Prostate gland (tissue), 2 donors: Measurements from ENCODE around the gene FLT1. TPM values are rescaled to one million over a fixed set of nuclear protein-coding genes. Genes with fewer than 3 reads are reported as not detected.

Experiments used
- DNase-seq: peaks from one replicate; pipeline ENCODE4 v3.0.0-alpha.2; 2019; ENCODE audit warnings: low spot score
- H3K27ac ChIP-seq, 2 donors: fragments of 200-600 bp; sonication (generic); 2 replicates each; pipeline ENCODE4 v1.5.1; 2017 to 2019
- H3K27me3 ChIP-seq: fragments of 200-600 bp; sonication (generic); replicated peaks from 2 replicates; pipeline ENCODE4 v1.5.1; 2019; ENCODE audit not compliant: insufficient read depth
- H3K36me3 ChIP-seq, 2 donors: fragments of 200-600 bp; sonication (generic); 1 replicate in 1 of 2; 2 replicates in 1 of 2; pipeline versions ENCODE4 v1.5.1 to v1.8.1; 2017 to 2019
- H3K4me1 ChIP-seq: fragments of 200-600 bp; sonication (generic); replicated peaks from 2 replicates; pipeline ENCODE4 v1.5.1; 2019
- H3K4me3 ChIP-seq, 2 donors: fragments of 200-600 bp; sonication (generic); 2 replicates each; pipeline ENCODE4 v1.5.1; 2017 to 2019
- H3K9me3 ChIP-seq: fragments of 200-600 bp; sonication (generic); 2 replicates; pipeline ENCODE4 v1.5.1; 2017
- CTCF ChIP-seq, 4 experiments: fragments of 200-600 bp in 2 of 4; fragments of 450-650 bp in 2 of 4; sonication (generic) in 2 of 4; IDR thresholded peaks; 1 replicate in 3 of 4; 2 replicates in 1 of 4; pipeline ENCODE4 v1.5.1; 2016 to 2019; ENCODE audit warnings: antibody characterized with exemption in 4 of 4, mild to moderate bottlenecking in 2 of 4, moderate library complexity in 2 of 4
- POLR2A ChIP-seq: fragments of 450-650 bp; IDR thresholded peaks from one replicate; pipeline ENCODE4 v1.6.1; 2016; ENCODE audit warnings: antibody characterized with exemption, mild to moderate bottlenecking
- POLR2AphosphoS5 ChIP-seq: sonication (generic); formaldehyde crosslinking; IDR thresholded peaks from one replicate; pipeline ENCODE4 v1.6.1; 2017; ENCODE audit warnings: antibody characterized with exemption
- WGBS: methylation state at CpG from one replicate; pipeline ENCODE4 v1.1.5; 2018; 5-methylcytosine and 5-hydroxymethylcytosine counted together
- intact Hi-C: fragments of 100-400 bp; cut with DNase I; formaldehyde crosslinking; loops from one replicate; pipeline ENCODE4 v1.14.2; 2022
- total RNA-seq, 2 donors: library from RNA; depleted of rRNA; stranded (reverse); fragments of >200 nt; gene quantifications; one replicate each; pipeline ENCODE4 v1.1.0, GENCODE V29; 2016

FLT1 gene
- total RNA-seq, 2 donors from 2014 or later = 9.1 to 27.0 TPM

- intact Hi-C loops = no loop called here
- Histone ChIP-seq H3K27me3 (peaks cover 3% of the 10 kb centered on the region), H3K9me3 (no peaks in the 10 kb centered on the region), H3K27ac (no peak overlapping the region), H3K36me3 (no peaks in the 10 kb centered on the region), H3K4me1 (no peaks in the 10 kb centered on the region), H3K4me3 (no peak overlapping the region)
- WGBS = 84% methylated on average over 2 of the region's 2 CpGs
- no peak for TF ChIP-seq POLR2A
- TF ChIP-seq POLR2AphosphoS5 = no peak
- no peak for TF ChIP-seq CTCF (IDR thresholded peaks at IDR 0.05)
- no peak for DNase-seq
Measured at GRCh38 chr13:28539625-28540286, 44.8 kb upstream of the FLT1 start.

- intact Hi-C loops = no loop called here
- DNase-seq = no peak
- no peaks in the 10 kb centered on the region for H3K36me3 ChIP-seq
- no peak for TF ChIP-seq POLR2A
- TF ChIP-seq CTCF (IDR thresholded peaks at IDR 0.05) = no peak
- no peak for TF ChIP-seq POLR2AphosphoS5
- H3K27ac ChIP-seq = no peak overlapping the region
- WGBS = 52% methylated on average over 3 of the region's 3 CpGs
- no peak overlapping the region for H3K4me3 ChIP-seq
- no peaks in the 10 kb centered on the region for H3K4me1 ChIP-seq
- no peaks in the 10 kb centered on the region for H3K9me3 ChIP-seq
- peaks cover 8% of the 10 kb centered on the region for H3K27me3 ChIP-seq
Measured at GRCh38 chr13:28538932-28539331, 44.0 kb upstream of the FLT1 start.

- WGBS = 56% methylated on average over 3 of the region's 3 CpGs
- DNase-seq = no peak
- Histone ChIP-seq H3K4me3 (no peak overlapping the region), H3K9me3 (no peaks in the 10 kb centered on the region), H3K27me3 (peaks cover 8% of the 10 kb centered on the region), H3K36me3 (no peaks in the 10 kb centered on the region), H3K4me1 (no peaks in the 10 kb centered on the region), H3K27ac (no peak overlapping the region)
- TF ChIP-seq CTCF (IDR thresholded peaks at IDR 0.05) (no peak), POLR2A (no peak), POLR2AphosphoS5 (no peak)
- intact Hi-C loops = no loop called here
Measured at GRCh38 chr13:28537171-28537570, 42.2 kb upstream of the FLT1 start.

DNA sequence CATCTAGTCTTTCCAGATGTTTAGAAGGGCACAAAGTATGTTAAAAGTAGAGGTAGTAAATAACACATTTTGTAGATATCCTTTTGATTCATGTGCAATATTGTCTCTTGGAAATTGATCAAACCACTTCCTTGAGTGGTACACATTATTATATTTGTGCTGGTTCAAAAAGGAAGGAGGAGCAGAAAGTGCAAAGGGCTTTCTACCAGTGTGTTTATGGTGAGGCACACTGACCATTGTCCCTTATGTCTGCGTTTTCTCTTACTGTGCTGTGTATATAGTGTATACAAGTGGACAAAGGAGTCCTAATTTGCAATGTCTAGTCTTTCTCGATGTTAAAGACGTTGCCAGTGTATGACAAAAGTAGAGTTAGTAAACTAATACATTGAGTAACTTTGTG is 41.4 kb upstream of the FLT1 start:
- Histone ChIP-seq H3K27me3 (peaks cover 8% of the 10 kb centered on the region), H3K27ac (no peak overlapping the region), H3K9me3 (no peaks in the 10 kb centered on the region), H3K4me3 (no peak overlapping the region), H3K4me1 (no peaks in the 10 kb centered on the region), H3K36me3 (no peaks in the 10 kb centered on the region)
- intact Hi-C loops = no loop called here
- TF ChIP-seq CTCF (IDR thresholded peaks at IDR 0.05) (no peak), POLR2A (no peak), POLR2AphosphoS5 (no peak)
- no peak for DNase-seq
- WGBS = 90% methylated on average over 3 of the region's 3 CpGs

- Histone ChIP-seq H3K4me3 (no peak overlapping the region), H3K27ac (no peak overlapping the region), H3K36me3 (no peaks in the 10 kb centered on the region), H3K4me1 (no peaks in the 10 kb centered on the region), H3K27me3 (peaks cover 8% of the 10 kb centered on the region), H3K9me3 (no peaks in the 10 kb centered on the region)
- 87% methylated on average over 2 of the region's 2 CpGs for WGBS
- no peak for DNase-seq
- intact Hi-C loops = no loop called here
- TF ChIP-seq POLR2A = no peak
Measured at GRCh38 chr13:28535734-28536133, 40.8 kb upstream of the FLT1 start.
